WTC11 (cell line): Measurements from ENCODE around the gene CREB1.

Experiments
- CREB1 ChIP-seq: sonication (generic); formaldehyde crosslinking; IDR thresholded peaks from 2 replicates; pipeline ENCODE4 v1.8.0; 2023; ENCODE audit warnings: mild to moderate bottlenecking, missing genetic modification reagents
- ESRRA ChIP-seq: sonication (generic); formaldehyde crosslinking; IDR thresholded peaks from 2 replicates; pipeline ENCODE4 v1.8.1; 2022; ENCODE audit warnings: mild to moderate bottlenecking, missing genetic modification reagents, borderline replicate concordance
- JUN ChIP-seq: sonication (generic); formaldehyde crosslinking; IDR thresholded peaks from 2 replicates; pipeline ENCODE4 v1.8.0; 2023; ENCODE audit warnings: mild to moderate bottlenecking, missing genetic modification reagents
- MAX ChIP-seq: sonication (generic); formaldehyde crosslinking; IDR thresholded peaks from 2 replicates; pipeline ENCODE4 v1.8.0; 2022; ENCODE audit warnings: mild to moderate bottlenecking, missing genetic modification reagents
- NFYB ChIP-seq: sonication (generic); formaldehyde crosslinking; conservative IDR thresholded peaks from 2 replicates; pipeline ENCODE4 v1.8.0; 2022; ENCODE audit warnings: low read depth, missing genetic modification reagents
- NR2C2 ChIP-seq: sonication (generic); formaldehyde crosslinking; IDR thresholded peaks from 2 replicates; pipeline ENCODE4 v1.8.0; 2022; ENCODE audit warnings: mild to moderate bottlenecking, missing genetic modification reagents
- TF ChIP-seq, protein P1 (sequence below): fragments of 250-450 bp; sonication (Bioruptor Pico); IDR thresholded peaks from 2 replicates; pipeline ENCODE4 v1.8.0; 2021; ENCODE audit warnings: mild to moderate bottlenecking
- TF ChIP-seq, protein P2 (sequence below): fragments of 200-600 bp; IDR thresholded peaks from 2 replicates; pipeline ENCODE4 v1.8.0; 2022; ENCODE audit warnings: antibody characterized with exemption

GRCh38 chr2:207594731-207595130 lies 65.0 kb downstream of the CREB1 start:
- TF ChIP-seq ESRRA (CRISPR knock-in tag) (no peak), MAX (CRISPR knock-in tag) (no peak), JUN (CRISPR knock-in tag) (no peak), NFYB (no peak), NR2C2 (CRISPR knock-in tag) (no peak), CREB1 (CRISPR knock-in tag) (no peak)
- TF ChIP-seq, protein P1, sequence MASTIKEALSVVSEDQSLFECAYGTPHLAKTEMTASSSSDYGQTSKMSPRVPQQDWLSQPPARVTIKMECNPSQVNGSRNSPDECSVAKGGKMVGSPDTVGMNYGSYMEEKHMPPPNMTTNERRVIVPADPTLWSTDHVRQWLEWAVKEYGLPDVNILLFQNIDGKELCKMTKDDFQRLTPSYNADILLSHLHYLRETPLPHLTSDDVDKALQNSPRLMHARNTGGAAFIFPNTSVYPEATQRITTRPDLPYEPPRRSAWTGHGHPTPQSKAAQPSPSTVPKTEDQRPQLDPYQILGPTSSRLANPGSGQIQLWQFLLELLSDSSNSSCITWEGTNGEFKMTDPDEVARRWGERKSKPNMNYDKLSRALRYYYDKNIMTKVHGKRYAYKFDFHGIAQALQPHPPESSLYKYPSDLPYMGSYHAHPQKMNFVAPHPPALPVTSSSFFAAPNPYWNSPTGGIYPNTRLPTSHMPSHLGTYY (CRISPR knock-in tag), result no peak
- TF ChIP-seq, protein P2, sequence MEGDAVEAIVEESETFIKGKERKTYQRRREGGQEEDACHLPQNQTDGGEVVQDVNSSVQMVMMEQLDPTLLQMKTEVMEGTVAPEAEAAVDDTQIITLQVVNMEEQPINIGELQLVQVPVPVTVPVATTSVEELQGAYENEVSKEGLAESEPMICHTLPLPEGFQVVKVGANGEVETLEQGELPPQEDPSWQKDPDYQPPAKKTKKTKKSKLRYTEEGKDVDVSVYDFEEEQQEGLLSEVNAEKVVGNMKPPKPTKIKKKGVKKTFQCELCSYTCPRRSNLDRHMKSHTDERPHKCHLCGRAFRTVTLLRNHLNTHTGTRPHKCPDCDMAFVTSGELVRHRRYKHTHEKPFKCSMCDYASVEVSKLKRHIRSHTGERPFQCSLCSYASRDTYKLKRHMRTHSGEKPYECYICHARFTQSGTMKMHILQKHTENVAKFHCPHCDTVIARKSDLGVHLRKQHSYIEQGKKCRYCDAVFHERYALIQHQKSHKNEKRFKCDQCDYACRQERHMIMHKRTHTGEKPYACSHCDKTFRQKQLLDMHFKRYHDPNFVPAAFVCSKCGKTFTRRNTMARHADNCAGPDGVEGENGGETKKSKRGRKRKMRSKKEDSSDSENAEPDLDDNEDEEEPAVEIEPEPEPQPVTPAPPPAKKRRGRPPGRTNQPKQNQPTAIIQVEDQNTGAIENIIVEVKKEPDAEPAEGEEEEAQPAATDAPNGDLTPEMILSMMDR, result no peak
